GM12891 (cell line): ENCODE measurements around the gene SLITRK3.

ENCODE experiments used
- POLR2A ChIP-seq: IDR thresholded peaks from 2 replicates; pipeline ENCODE4 v1.6.1; 2011; ENCODE audit warnings: low read depth, low read length, control low read depth
- POLR2AphosphoS5 ChIP-seq: IDR thresholded peaks from 2 replicates; pipeline ENCODE4 v1.6.1; 2011; ENCODE audit warnings: low read depth, low read length, control low read depth
- POU2F2 ChIP-seq: IDR thresholded peaks from 2 replicates; pipeline ENCODE4 v1.6.1; 2011; ENCODE audit warnings: low read depth, mild to moderate bottlenecking, control low read depth, low read length, moderate library complexity
- TAF1 ChIP-seq: IDR thresholded peaks from 2 replicates; pipeline ENCODE4 v1.6.1; 2011; ENCODE audit warnings: low read depth, low read length, control low read depth

DNA sequence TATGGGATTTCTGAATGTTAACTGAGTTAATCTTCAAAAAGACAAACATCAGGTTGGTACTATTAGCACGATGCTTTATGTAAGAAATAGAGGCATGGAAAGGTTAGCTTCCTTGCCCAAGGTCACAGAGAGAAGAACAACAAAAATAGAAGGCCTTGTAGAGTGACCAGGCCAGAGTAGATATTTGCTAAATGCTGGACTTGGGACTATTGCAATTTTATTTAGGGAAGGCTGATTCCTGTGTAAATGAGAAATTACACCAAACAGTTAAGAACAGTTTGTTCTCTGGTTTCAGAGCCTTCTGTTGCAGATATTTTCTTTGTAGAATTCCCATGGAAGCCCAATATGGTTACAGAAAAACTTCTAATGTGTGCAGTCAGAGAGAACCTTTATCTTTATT is 16.4 kb upstream of the SLITRK3 start:
- no peak for TF ChIP-seq TAF1
- TF ChIP-seq POLR2AphosphoS5 = no peak
- no peak for TF ChIP-seq POLR2A
- no peak for TF ChIP-seq POU2F2
